Lung (tissue), 16 donors: ENCODE results near the gene SLC25A3. TPM values are rescaled to one million over a fixed set of nuclear protein-coding genes. Genes with fewer than 3 reads are reported as not detected.

ENCODE experiments used
- ATAC-seq: fragments of 200-7000 bp; cut with Tn5 transposase; one replicate; pipeline ENCODE4 v1.9.1; 2020; ENCODE audit warnings: moderate number of reproducible peaks; ENCODE audit not compliant: insufficient read depth, low FRiP score
- DNase-seq, 3 donors: peaks; one replicate each; pipeline ENCODE4 v3.0.0-alpha.2; 2013 to 2017
- H3K27ac ChIP-seq, 2 donors: one replicate each; pipeline ENCODE4 v1.5.1; 2013; ENCODE audit warnings: mild to moderate bottlenecking in 2 of 2, moderate library complexity in 2 of 2, control low read depth in 1 of 2, inconsistent platforms in 1 of 2, low read depth in 1 of 2, low read length in 1 of 2
- H3K27me3 ChIP-seq, 3 donors: one replicate each; pipeline ENCODE4 v1.5.1; 2013; ENCODE audit warnings: low read length in 2 of 3; ENCODE audit not compliant: control insufficient read depth in 3 of 3, insufficient read depth in 3 of 3
- H3K36me3 ChIP-seq, 4 donors: one replicate each; pipeline ENCODE4 v1.5.1; 2013; ENCODE audit warnings: low read length in 4 of 4, mild to moderate bottlenecking in 1 of 4, moderate library complexity in 1 of 4; ENCODE audit not compliant: control insufficient read depth in 4 of 4, insufficient read depth in 4 of 4
- H3K4me1 ChIP-seq, 5 donors: one replicate each; pipeline ENCODE4 v1.5.1; 2013; ENCODE audit warnings: low read length in 5 of 5, mild to moderate bottlenecking in 2 of 5, moderate library complexity in 1 of 5; ENCODE audit not compliant: control insufficient read depth in 5 of 5, insufficient read depth in 5 of 5
- H3K4me3 ChIP-seq: one replicate; pipeline ENCODE4 v1.5.1; 2013; ENCODE audit warnings: mild to moderate bottlenecking, control low read depth, moderate library complexity
- H3K9ac ChIP-seq, 2 donors: one replicate each; pipeline ENCODE4 v1.5.1; 2013; ENCODE audit warnings: low read length in 2 of 2, control low read depth in 1 of 2; ENCODE audit not compliant: insufficient read depth in 1 of 2
- H3K9me3 ChIP-seq, 4 donors: one replicate each; pipeline ENCODE4 v1.5.1; 2013; ENCODE audit warnings: low read length in 3 of 4, mild to moderate bottlenecking in 1 of 4, moderate library complexity in 1 of 4; ENCODE audit not compliant: control insufficient read depth in 4 of 4, insufficient read depth in 3 of 4
- WGBS, 2 donors: extraction: QIAGEN DNeasy Blood & Tissue Kit; methylation state at CpG; one replicate each; pipeline ENCODE4 v1.1.7; 2013; 5-methylcytosine and 5-hydroxymethylcytosine counted together
- long read RNA-seq, 5 donors: transcript quantifications; one replicate each; lab custom pipeline, GENCODE V29; 2026
- polyA plus RNA-seq, 2 donors: library from polyadenylated mRNA; stranded (reverse); fragments of 200-250 nt; gene quantifications; one replicate each; pipeline ENCODE4 v1.2.1, GENCODE V29; 2013
- total RNA-seq, 2 donors: library from RNA; depleted of rRNA in 1 of 2; stranded (reverse); fragments of >200 nt in 1 of 2; gene quantifications; one replicate each; pipeline ENCODE4 v1.2.1, GENCODE V29; 2014 to 2021
- TF ChIP-seq, protein P1 (sequence below): IDR thresholded peaks from 2 replicates; pipeline ENCODE4 v1.5.1; 2012; ENCODE audit warnings: mild to moderate bottlenecking; ENCODE audit errors: control extremely low read depth, extremely low read depth
- donor health status: control.
- donor health status: control.
- donor health status: Bipolar disorder and iron deficiency.
- donor health status: healthy.
- donor health status: DM: yes; HTN: yes; CAD: no.

Gene SLC25A3
- 100 to 1,000 TPM; 331 to 575 TPM for total RNA-seq
- 100 to 1,000 TPM; 359 to 378 TPM for polyA plus RNA-seq
- long read RNA-seq, donor 1, full-length matches to known transcripts: 269 of 420 reads
- long read RNA-seq, donor 1, partial matches to known transcripts: 131 of 420 reads
- long read RNA-seq, donor 1, other reads (novel, unspliced or antisense): 20 of 420 reads
- long read RNA-seq, donor 2, full-length matches to known transcripts: 96 of 149 reads
- long read RNA-seq, donor 2, partial matches to known transcripts: 47 of 149 reads
- long read RNA-seq, donor 2, other reads (novel, unspliced or antisense): 6 of 149 reads
- long read RNA-seq, donor 3, full-length matches to known transcripts: 104 of 148 reads
- long read RNA-seq, donor 3, partial matches to known transcripts: 44 of 148 reads
- long read RNA-seq, donor 3, other reads (novel, unspliced or antisense): 0 of 148 reads
- long read RNA-seq, donor 4, full-length matches to known transcripts: 141 of 248 reads
- long read RNA-seq, donor 4, partial matches to known transcripts: 107 of 248 reads
- long read RNA-seq, donor 4, other reads (novel, unspliced or antisense): 0 of 248 reads
- long read RNA-seq, donor 5, full-length matches to known transcripts: 251 of 370 reads
- long read RNA-seq, donor 5, partial matches to known transcripts: 97 of 370 reads
- long read RNA-seq, donor 5, other reads (novel, unspliced or antisense): 22 of 370 reads

DNA sequence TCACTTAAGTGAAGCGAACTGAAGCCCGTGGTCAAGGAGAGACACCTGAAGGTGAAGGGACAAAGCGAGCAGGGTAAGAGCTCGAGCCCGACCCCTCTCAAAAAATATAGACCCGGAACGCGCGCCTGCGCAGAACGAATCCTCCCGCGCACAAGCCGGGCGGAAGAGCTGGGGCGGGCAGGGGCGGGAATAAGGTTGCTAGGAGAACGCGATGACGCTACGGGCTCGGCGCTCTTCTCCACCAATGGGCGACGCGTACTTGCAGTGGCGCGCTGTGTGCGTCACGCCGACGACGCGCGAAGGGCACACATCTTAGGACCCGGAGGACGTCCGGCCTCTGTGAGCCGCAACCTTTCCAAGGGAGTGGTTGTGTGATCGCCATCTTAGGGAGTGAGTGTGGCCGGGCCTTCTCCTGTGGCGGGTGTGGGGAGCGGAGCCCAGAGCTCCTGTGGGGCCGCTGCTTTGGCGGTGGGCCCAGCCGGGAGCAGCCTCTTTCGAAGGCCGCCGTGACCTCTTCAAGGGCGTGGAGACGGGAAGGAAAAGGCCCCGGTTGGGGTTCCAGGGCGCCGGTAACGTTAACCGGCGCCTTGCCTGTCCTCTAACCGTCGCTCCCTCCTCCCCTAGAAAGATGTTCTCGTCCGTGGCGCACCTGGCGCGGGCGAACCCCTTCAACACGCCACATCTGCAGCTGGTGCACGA, at the start of gene SLC25A3:
Gene SLC25A3 (plus strand): TSS at position 336 of the 699 bp plus-strand sequence. CDS start 293 bp downstream, at position 629.
- Histone ChIP-seq H3K4me3 (peak within 1 kb of the TSS; percentile 97), H3K36me3 (peaks cover 5 to 20% (median 14%) of the 10 kb centered on the region in 4 donors), H3K27me3 (no peaks in the 10 kb centered on the region), H3K4me1 (peaks cover 0 to 16% (median 3%) of the 10 kb centered on the region in 5 donors), H3K9ac (peak within 1 kb of the TSS; percentile 97 to 99), H3K9me3 (no peaks in the 10 kb centered on the region), H3K27ac (peak within 1 kb of the TSS; percentile 96 to 99)
- DNase-seq: peak; percentile 98 to 99 (median 98)
- WGBS, 2 donors: 0% methylated on average over 66 to 67 of the region's 67 CpGs
- TF ChIP-seq, protein P1, sequence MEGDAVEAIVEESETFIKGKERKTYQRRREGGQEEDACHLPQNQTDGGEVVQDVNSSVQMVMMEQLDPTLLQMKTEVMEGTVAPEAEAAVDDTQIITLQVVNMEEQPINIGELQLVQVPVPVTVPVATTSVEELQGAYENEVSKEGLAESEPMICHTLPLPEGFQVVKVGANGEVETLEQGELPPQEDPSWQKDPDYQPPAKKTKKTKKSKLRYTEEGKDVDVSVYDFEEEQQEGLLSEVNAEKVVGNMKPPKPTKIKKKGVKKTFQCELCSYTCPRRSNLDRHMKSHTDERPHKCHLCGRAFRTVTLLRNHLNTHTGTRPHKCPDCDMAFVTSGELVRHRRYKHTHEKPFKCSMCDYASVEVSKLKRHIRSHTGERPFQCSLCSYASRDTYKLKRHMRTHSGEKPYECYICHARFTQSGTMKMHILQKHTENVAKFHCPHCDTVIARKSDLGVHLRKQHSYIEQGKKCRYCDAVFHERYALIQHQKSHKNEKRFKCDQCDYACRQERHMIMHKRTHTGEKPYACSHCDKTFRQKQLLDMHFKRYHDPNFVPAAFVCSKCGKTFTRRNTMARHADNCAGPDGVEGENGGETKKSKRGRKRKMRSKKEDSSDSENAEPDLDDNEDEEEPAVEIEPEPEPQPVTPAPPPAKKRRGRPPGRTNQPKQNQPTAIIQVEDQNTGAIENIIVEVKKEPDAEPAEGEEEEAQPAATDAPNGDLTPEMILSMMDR: no peak
- peak; percentile 99 for ATAC-seq

DNA sequence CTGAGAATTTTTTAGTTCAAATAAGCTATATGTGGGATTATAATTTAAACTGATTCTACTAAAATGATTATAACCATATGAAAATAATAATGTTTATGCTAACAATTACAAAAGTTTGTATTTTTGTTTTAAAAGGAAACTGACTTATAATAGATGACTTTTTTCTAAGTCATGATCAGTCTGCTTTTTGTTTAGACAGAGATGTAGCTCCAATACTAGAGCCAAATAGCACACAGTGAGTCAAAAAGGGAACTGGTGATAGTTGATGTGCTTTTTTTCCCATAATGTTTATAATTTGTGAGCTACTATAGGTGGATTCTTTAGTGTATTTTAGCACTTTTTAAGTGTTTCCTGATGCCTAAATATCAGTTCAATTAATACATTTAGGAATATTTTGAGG, 49.8 kb upstream of the SLC25A3 start:
- no peaks in the 10 kb centered on the region for H3K4me1 ChIP-seq
- H3K27ac ChIP-seq: no peak overlapping the region
- no peak overlapping the region for H3K4me3 ChIP-seq
- H3K36me3 ChIP-seq: peaks cover 2 to 21% (median 13%) of the 10 kb centered on the region in 4 donors
- TF ChIP-seq, protein P1: no peak
- ATAC-seq (no peak), DNase-seq (no peak)
- H3K27me3 ChIP-seq: no peaks in the 10 kb centered on the region
- no peak overlapping the region for H3K9ac ChIP-seq
- no peaks in the 10 kb centered on the region for H3K9me3 ChIP-seq

- H3K36me3 ChIP-seq: peaks cover 2 to 20% (median 13%) of the 10 kb centered on the region in 4 donors
- TF ChIP-seq, protein P1: no peak
- ATAC-seq (no peak), DNase-seq (no peak)
- no peaks in the 10 kb centered on the region for H3K9me3 ChIP-seq
- no peaks in the 10 kb centered on the region for H3K27me3 ChIP-seq
- 88 to 97% methylated on average over 1 of the region's 1 CpG for WGBS, 2 donors
- H3K27ac ChIP-seq: no peak overlapping the region
- no peaks in the 10 kb centered on the region for H3K4me1 ChIP-seq
- H3K9ac ChIP-seq: no peak overlapping the region
- no peak overlapping the region for H3K4me3 ChIP-seq
Measured at GRCh38 chr12:98544751-98545150, 48.7 kb upstream of the SLC25A3 start.
